Measurements from ENCODE around the gene YPEL3. TPM values are rescaled to one million over a fixed set of nuclear protein-coding genes. Genes with fewer than 3 reads are reported as not detected.

YPEL3 gene
- total RNA-seq, 3 donors from 2014 or later (not counting 1 experiment from before 2014, with no cell fraction given): 148 to 177 (median 160) TPM

DNA sequence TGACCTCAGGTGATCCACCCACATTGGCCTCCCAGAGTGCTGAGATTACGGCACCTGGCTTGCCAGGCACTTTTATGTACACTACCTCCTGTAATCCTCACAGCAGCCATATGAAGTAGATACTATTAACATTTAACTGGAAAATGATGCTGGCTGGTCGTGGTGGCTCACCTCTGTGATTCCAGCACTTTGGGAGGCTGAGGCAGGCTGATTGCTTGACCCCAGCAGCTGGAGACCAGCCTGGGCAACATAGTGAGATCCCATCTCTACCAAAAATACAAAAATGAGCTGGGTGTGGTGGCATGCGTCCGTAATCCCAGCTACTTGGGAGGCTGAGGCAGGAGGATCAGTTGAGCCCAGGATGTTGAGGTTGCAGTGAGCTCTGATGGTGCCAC is 29.0 kb upstream of the YPEL3 start:
- Histone ChIP-seq H3K9me3 (ENCODE audit: control insufficient read depth, insufficient read depth, low read length) (no peaks in the 10 kb centered on the region), H3K36me3 (ENCODE audit: control insufficient read depth, insufficient read depth, low read length) (no peaks in the 10 kb centered on the region), H3K27ac (ENCODE audit: low read length) (no peak overlapping the region), H3K4me1 (ENCODE audit: control insufficient read depth, insufficient read depth, low read length) (peaks cover 31% of the 10 kb centered on the region), H3K4me3 (ENCODE audit: low read length) (no peak overlapping the region), H3K27me3 (ENCODE audit: control insufficient read depth, insufficient read depth, low read length) (no peaks in the 10 kb centered on the region)
- H3K27me3 Mint-ChIP-seq (ENCODE audit: low read depth in 2 of 2): no peaks in the 10 kb centered on the region
- WGBS (ENCODE audit: insufficient coverage): 94% methylated on average over 4 of the region's 4 CpGs
- intact Hi-C loops (cut with micrococcal nuclease): no loop called here
- no peaks in the 10 kb centered on the region for H3K9me3 Mint-ChIP-seq
- no peak for DNase-seq
- no peak overlapping the region for H3K27ac Mint-ChIP-seq
- TF ChIP-seq, protein P1, sequence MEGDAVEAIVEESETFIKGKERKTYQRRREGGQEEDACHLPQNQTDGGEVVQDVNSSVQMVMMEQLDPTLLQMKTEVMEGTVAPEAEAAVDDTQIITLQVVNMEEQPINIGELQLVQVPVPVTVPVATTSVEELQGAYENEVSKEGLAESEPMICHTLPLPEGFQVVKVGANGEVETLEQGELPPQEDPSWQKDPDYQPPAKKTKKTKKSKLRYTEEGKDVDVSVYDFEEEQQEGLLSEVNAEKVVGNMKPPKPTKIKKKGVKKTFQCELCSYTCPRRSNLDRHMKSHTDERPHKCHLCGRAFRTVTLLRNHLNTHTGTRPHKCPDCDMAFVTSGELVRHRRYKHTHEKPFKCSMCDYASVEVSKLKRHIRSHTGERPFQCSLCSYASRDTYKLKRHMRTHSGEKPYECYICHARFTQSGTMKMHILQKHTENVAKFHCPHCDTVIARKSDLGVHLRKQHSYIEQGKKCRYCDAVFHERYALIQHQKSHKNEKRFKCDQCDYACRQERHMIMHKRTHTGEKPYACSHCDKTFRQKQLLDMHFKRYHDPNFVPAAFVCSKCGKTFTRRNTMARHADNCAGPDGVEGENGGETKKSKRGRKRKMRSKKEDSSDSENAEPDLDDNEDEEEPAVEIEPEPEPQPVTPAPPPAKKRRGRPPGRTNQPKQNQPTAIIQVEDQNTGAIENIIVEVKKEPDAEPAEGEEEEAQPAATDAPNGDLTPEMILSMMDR (IDR thresholded peaks at IDR 0.05): no peak
- no peak for ATAC-seq
- no peaks in the 10 kb centered on the region for H3K36me3 Mint-ChIP-seq
- H3K4me1 Mint-ChIP-seq: peaks cover 15 to 24% of the 10 kb centered on the region in 2 donors
- H3K4me3 Mint-ChIP-seq: no peak overlapping the region

DNA sequence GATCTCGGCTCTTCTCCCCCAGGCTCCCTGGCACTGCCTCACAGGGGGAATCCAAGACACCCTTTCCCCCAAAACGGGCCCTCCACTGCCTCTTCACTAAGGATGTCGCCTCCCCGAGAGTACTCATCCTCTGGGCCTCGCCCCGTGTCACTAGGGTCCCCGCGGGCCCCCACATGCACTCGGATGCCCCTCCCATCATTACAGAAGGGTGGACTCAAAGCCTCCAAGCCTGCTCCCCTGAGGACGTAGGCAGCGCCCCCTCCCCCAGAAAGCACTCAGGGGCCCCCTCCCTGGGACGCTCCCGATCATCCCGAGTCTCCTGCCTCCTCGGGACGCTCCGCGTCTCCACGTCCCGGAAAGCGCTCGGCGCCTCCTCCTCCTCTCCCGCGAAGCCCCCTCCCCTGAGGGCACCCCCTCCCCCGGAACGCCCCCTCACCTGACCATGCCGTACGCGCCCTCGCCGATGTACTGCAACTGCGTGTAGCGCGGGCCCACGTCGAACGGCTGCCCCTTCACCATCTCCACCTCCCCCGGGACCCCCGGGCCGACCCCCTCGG is 26.7 kb upstream of the YPEL3 start:
- WGBS (ENCODE audit: insufficient coverage): under 1% methylated on average over 41 of the region's 42 CpGs
- Mint-ChIP-seq H3K27me3 (ENCODE audit: low read depth in 2 of 2) (no peaks in the 10 kb centered on the region), H3K27ac (peak overlapping the region; percentile 72 to 87), H3K9me3 (no peaks in the 10 kb centered on the region), H3K4me1 (peaks cover 23 to 32% of the 10 kb centered on the region in 2 donors), H3K4me3 (peak overlapping the region; percentile 90), H3K36me3 (no peaks in the 10 kb centered on the region)
- TF ChIP-seq, protein P1 (IDR thresholded peaks at IDR 0.05): no peak
- Histone ChIP-seq H3K4me3 (ENCODE audit: low read length) (peak overlapping the region; percentile 83), H3K36me3 (ENCODE audit: control insufficient read depth, insufficient read depth, low read length) (peaks cover 2% of the 10 kb centered on the region), H3K27ac (ENCODE audit: low read length) (peak overlapping the region; percentile 61), H3K9me3 (ENCODE audit: control insufficient read depth, insufficient read depth, low read length) (no peaks in the 10 kb centered on the region), H3K4me1 (ENCODE audit: control insufficient read depth, insufficient read depth, low read length) (peaks cover 32% of the 10 kb centered on the region), H3K27me3 (ENCODE audit: control insufficient read depth, insufficient read depth, low read length) (no peaks in the 10 kb centered on the region)
- DNase-seq (peak in 1 of 2 donors; percentile 45), ATAC-seq (peak; percentile 7 to 9 (median 8))
- intact Hi-C loops (cut with micrococcal nuclease): loop anchor here (2.0 kb wide), 1 partner anchor 26 kb away; the partner anchor contains the start of gene YPEL3

DNA sequence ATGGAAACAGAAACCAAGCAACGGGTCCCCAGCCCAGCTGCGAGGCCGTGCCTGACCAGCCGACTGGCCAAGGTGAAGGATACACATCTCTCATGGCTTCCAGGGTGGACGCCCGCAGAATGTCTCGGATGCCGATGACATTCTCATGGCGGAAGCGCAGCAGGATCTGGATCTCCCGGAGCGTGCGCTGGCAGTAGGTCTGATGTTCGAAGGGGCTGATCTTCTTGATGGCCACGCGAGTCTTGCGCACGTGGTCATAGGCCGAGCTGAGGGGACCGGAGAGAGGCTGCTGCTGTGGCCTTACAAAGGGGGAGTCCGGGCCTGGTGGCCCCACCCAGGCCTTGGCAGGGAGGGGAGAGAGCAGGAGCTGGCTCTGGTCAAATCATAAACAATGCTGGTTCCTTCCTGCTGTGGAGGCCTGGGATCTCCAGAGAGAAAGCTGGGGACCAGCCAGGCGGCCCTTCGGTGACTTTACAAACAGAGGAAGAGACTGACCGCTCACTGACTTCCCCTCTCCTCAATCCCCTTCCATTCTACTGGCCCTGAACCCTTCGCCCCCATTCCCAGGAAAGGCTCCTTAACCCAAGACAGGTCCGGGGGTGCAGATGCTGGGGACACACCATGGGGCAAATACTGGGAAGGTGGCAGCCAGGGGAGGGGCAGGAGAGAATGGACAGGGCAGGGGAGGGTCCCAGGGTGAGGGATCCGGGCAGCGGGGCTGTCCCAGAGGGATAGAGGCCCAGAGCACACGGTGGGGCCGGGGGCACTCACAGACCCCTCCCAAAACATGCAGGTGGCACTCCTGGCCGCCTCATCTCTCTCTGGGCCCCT is 25.9 kb upstream of the YPEL3 start:
- H3K36me3 ChIP-seq (ENCODE audit: control insufficient read depth, insufficient read depth, low read length): peaks cover 9% of the 10 kb centered on the region
- peak overlapping the region; percentile 61 for H3K27ac ChIP-seq (ENCODE audit: low read length)
- H3K9me3 ChIP-seq (ENCODE audit: control insufficient read depth, insufficient read depth, low read length): no peaks in the 10 kb centered on the region
- ATAC-seq: no peak
- Mint-ChIP-seq H3K36me3 (no peaks in the 10 kb centered on the region), H3K4me3 (peak overlapping the region; percentile 90), H3K9me3 (no peaks in the 10 kb centered on the region), H3K27ac (peak overlapping the region; percentile 76 to 87), H3K4me1 (peaks cover 23 to 32% of the 10 kb centered on the region in 2 donors), H3K27me3 (ENCODE audit: low read depth in 2 of 2) (no peaks in the 10 kb centered on the region)
- TF ChIP-seq, protein P1 (IDR thresholded peaks at IDR 0.05): no peak
- 78% methylated on average over 30 of the region's 31 CpGs for WGBS (ENCODE audit: insufficient coverage)
- intact Hi-C loops (cut with micrococcal nuclease): loop anchor here (2.0 kb wide), 1 partner anchor 25 kb away; the partner anchor contains the start of gene YPEL3
- H3K4me3 ChIP-seq (ENCODE audit: low read length): peak overlapping the region; percentile 83
- H3K4me1 ChIP-seq (ENCODE audit: control insufficient read depth, insufficient read depth, low read length): peaks cover 32% of the 10 kb centered on the region
- H3K27me3 ChIP-seq (ENCODE audit: control insufficient read depth, insufficient read depth, low read length): no peaks in the 10 kb centered on the region
- DNase-seq: peak in 1 of 2 donors; percentile 10

Data from natural killer cell (primary cell).